Measurements from ENCODE around the gene GBGT1. TPM values are rescaled to one million over a fixed set of nuclear protein-coding genes. Genes with fewer than 3 reads are reported as not detected.

The GBGT1 gene
- total and polyA plus RNA-seq, 9 of the 15 experiments (the other 6 are each of a cell fraction or from before 2014, with no cell fraction given), result 0.55 to 25.8 (median 13.7) TPM

DNA sequence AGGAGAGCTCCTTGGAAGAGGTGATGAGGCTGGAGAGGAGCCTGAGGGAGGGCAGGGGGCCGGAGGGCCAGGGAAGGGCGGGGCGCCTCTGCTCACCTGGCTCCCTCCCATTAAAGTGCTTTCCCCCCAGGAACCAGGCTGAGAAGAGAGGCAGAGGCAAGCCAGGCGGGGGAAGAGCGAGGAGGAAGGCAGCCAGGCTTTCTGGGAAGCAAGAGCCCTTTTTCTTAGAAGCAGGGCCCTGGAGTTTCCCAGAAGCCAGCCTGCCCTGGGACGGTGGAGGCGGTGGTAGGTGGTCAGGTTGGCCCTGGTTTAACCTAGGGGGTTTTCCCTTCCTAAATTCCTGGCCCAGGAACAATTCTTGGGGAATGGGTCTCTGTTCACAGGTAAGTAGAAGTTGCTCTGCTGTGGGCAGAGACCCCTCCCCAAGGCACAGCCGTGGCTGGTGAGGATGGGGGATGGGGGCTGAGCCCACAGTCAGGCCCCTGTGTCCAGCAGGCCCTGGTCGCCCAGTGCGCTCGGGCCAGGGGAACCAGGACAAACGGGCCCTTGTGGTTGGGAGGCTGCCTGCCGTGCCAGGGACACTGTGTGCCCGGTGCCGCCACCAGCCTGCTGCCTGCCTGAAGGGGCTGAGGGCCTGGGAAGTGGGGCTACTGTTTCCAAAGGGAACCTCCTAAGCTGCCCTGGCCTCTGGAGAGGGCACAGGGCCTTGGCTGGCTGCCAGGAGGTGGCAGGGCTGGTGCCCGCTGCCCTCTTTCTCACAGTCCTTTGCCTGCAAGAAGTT is 26.1 kb downstream of the GBGT1 start (continued):
- TF ChIP-seq, protein P1, sequence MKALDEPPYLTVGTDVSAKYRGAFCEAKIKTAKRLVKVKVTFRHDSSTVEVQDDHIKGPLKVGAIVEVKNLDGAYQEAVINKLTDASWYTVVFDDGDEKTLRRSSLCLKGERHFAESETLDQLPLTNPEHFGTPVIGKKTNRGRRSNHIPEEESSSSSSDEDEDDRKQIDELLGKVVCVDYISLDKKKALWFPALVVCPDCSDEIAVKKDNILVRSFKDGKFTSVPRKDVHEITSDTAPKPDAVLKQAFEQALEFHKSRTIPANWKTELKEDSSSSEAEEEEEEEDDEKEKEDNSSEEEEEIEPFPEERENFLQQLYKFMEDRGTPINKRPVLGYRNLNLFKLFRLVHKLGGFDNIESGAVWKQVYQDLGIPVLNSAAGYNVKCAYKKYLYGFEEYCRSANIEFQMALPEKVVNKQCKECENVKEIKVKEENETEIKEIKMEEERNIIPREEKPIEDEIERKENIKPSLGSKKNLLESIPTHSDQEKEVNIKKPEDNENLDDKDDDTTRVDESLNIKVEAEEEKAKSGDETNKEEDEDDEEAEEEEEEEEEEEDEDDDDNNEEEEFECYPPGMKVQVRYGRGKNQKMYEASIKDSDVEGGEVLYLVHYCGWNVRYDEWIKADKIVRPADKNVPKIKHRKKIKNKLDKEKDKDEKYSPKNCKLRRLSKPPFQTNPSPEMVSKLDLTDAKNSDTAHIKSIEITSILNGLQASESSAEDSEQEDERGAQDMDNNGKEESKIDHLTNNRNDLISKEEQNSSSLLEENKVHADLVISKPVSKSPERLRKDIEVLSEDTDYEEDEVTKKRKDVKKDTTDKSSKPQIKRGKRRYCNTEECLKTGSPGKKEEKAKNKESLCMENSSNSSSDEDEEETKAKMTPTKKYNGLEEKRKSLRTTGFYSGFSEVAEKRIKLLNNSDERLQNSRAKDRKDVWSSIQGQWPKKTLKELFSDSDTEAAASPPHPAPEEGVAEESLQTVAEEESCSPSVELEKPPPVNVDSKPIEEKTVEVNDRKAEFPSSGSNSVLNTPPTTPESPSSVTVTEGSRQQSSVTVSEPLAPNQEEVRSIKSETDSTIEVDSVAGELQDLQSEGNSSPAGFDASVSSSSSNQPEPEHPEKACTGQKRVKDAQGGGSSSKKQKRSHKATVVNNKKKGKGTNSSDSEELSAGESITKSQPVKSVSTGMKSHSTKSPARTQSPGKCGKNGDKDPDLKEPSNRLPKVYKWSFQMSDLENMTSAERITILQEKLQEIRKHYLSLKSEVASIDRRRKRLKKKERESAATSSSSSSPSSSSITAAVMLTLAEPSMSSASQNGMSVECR (CRISPR knock-in tag; IDR thresholded peaks at IDR 0.05), result no peak
- no peak for TF ChIP-seq FOXJ2 (tag; IDR thresholded peaks at IDR 0.05)
- TF ChIP-seq KDM1A (IDR thresholded peaks at IDR 0.05), result peak in 1 of 2 experiments; percentile 34; a peak in 1 of 4 replicates
- peak in 1 of 2 experiments; percentile 75; a peak in 2 of 4 replicates for TF ChIP-seq RCOR1 (IDR thresholded peaks at IDR 0.05; ENCODE audit: borderline replicate concordance in 1 of 2, low read depth in 2 of 2, low read length in 2 of 2)
- TF ChIP-seq BRF1 (IDR thresholded peaks at IDR 0.05; ENCODE audit: borderline replicate concordance, extremely low read depth, insufficient read length), result no peak
- TF ChIP-seq, protein P2, sequence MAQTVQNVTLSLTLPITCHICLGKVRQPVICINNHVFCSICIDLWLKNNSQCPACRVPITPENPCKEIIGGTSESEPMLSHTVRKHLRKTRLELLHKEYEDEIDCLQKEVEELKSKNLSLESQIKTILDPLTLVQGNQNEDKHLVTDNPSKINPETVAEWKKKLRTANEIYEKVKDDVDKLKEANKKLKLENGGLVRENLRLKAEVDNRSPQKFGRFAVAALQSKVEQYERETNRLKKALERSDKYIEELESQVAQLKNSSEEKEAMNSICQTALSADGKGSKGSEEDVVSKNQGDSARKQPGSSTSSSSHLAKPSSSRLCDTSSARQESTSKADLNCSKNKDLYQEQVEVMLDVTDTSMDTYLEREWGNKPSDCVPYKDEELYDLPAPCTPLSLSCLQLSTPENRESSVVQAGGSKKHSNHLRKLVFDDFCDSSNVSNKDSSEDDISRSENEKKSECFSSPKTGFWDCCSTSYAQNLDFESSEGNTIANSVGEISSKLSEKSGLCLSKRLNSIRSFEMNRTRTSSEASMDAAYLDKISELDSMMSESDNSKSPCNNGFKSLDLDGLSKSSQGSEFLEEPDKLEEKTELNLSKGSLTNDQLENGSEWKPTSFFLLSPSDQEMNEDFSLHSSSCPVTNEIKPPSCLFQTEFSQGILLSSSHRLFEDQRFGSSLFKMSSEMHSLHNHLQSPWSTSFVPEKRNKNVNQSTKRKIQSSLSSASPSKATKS (CRISPR knock-in tag; IDR thresholded peaks at IDR 0.05), result no peak
- TF ChIP-seq XRCC3 (IDR thresholded peaks at IDR 0.05), result no peak
- TF ChIP-seq ZEB2 (IDR thresholded peaks at IDR 0.05), result 0 out of 2 replicates have a peak, but pooled peaks have one; percentile 31
- no peak for TF ChIP-seq ZZZ3 (IDR thresholded peaks at IDR 0.05)
- TF ChIP-seq NELFE (IDR thresholded peaks at IDR 0.05; ENCODE audit: insufficient read depth, insufficient read length), result no peak
- TF ChIP-seq, protein P3, sequence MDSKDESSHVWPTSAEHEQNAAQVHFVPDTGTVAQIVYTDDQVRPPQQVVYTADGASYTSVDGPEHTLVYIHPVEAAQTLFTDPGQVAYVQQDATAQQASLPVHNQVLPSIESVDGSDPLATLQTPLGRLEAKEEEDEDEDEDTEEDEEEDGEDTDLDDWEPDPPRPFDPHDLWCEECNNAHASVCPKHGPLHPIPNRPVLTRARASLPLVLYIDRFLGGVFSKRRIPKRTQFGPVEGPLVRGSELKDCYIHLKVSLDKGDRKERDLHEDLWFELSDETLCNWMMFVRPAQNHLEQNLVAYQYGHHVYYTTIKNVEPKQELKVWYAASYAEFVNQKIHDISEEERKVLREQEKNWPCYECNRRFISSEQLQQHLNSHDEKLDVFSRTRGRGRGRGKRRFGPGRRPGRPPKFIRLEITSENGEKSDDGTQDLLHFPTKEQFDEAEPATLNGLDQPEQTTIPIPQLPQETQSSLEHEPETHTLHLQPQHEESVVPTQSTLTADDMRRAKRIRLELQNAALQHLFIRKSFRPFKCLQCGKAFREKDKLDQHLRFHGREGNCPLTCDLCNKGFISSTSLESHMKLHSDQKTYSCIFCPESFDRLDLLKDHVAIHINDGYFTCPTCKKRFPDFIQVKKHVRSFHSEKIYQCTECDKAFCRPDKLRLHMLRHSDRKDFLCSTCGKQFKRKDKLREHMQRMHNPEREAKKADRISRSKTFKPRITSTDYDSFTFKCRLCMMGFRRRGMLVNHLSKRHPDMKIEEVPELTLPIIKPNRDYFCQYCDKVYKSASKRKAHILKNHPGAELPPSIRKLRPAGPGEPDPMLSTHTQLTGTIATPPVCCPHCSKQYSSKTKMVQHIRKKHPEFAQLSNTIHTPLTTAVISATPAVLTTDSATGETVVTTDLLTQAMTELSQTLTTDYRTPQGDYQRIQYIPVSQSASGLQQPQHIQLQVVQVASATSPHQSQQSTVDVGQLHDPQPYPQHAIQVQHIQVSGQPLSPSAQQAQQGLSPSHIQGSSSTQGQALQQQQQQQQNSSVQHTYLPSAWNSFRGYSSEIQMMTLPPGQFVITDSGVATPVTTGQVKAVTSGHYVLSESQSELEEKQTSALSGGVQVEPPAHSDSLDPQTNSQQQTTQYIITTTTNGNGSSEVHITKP (IDR thresholded peaks at IDR 0.05; ENCODE audit: partially characterized antibody), result no peak
- no peak for TF ChIP-seq ARNT (IDR thresholded peaks at IDR 0.05)
- no peak for TF ChIP-seq ZNF79 (CRISPR knock-in tag; IDR thresholded peaks at IDR 0.05; ENCODE audit: low read depth)
- TF ChIP-seq ZSCAN32 (CRISPR knock-in tag; IDR thresholded peaks at IDR 0.05), result no peak
- no peak for TF ChIP-seq IRF2 (CRISPR knock-in tag; IDR thresholded peaks at IDR 0.05)
- TF ChIP-seq, protein P4, sequence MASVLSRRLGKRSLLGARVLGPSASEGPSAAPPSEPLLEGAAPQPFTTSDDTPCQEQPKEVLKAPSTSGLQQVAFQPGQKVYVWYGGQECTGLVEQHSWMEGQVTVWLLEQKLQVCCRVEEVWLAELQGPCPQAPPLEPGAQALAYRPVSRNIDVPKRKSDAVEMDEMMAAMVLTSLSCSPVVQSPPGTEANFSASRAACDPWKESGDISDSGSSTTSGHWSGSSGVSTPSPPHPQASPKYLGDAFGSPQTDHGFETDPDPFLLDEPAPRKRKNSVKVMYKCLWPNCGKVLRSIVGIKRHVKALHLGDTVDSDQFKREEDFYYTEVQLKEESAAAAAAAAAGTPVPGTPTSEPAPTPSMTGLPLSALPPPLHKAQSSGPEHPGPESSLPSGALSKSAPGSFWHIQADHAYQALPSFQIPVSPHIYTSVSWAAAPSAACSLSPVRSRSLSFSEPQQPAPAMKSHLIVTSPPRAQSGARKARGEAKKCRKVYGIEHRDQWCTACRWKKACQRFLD (CRISPR knock-in tag; IDR thresholded peaks at IDR 0.05), result no peak

Measured in K562 (cell line).